Activated CD4-positive, CD25-positive, alpha-beta regulatory T cell treated with anti-CD3 and anti-CD28 coated beads, Interleukin-2, amount 50 U/mL, for 16 hours (primary cell): ENCODE results near the gene PSMB8.
"Not testable (repeated sequence)": the region's sequence is repeated elsewhere in the genome, so short reads cannot be mapped to it uniquely, and the experiment has no call there.

Experiments used
- DNase-seq: peaks from one replicate; pipeline ENCODE4 v3.0.0-alpha.2; 2020; ENCODE audit warnings: low read depth, low spot score

The PSMB8 gene

GRCh38 chr6:32843979-32844838 lies at the start of gene PSMB8:
PSMB8 (minus strand) TSS chr6:32844047; CDS start chr6:32843996, 51 bp downstream.
- DNase-seq: peak; percentile 98

- DNase-seq: no peak
These were observed 47.0 kb upstream of the PSMB8 start for GRCh38 chr6:32890831-32891230.

- no peak for DNase-seq
These were observed 45.7 kb upstream of the PSMB8 start for GRCh38 chr6:32889533-32889932.

GRCh38 chr6:32888576-32888975 lies 44.7 kb upstream of the PSMB8 start:
- DNase-seq: no peak

GRCh38 chr6:32887616-32888015 lies 43.8 kb upstream of the PSMB8 start:
- DNase-seq: no peak

- DNase-seq: no peak
These were observed 43.0 kb upstream of the PSMB8 start for GRCh38 chr6:32886681-32887383.

- DNase-seq: no peak
These were observed 41.9 kb upstream of the PSMB8 start for GRCh38 chr6:32885698-32886286.

GRCh38 chr6:32883789-32884188 lies 39.9 kb upstream of the PSMB8 start:
- no peak for DNase-seq

- DNase-seq: no peak
These were observed 39.0 kb upstream of the PSMB8 start for GRCh38 chr6:32882879-32883250.

GRCh38 chr6:32880962-32881361 lies 37.1 kb upstream of the PSMB8 start:
- not testable (repeated sequence) for DNase-seq

- DNase-seq: no peak
These were observed 35.8 kb upstream of the PSMB8 start for GRCh38 chr6:32879691-32880090.

GRCh38 chr6:32876603-32877002 lies 32.8 kb upstream of the PSMB8 start:
- no peak for DNase-seq

- not testable (repeated sequence) for DNase-seq
These were observed 30.1 kb upstream of the PSMB8 start for GRCh38 chr6:32873947-32874346.

- peak; percentile 81 for DNase-seq
These were observed 24.5 kb upstream of the PSMB8 start for GRCh38 chr6:32868257-32868788.

- no peak for DNase-seq
These were observed 23.9 kb upstream of the PSMB8 start for GRCh38 chr6:32867554-32868256.

GRCh38 chr6:32867022-32867477 lies 23.2 kb upstream of the PSMB8 start:
- no peak for DNase-seq

- DNase-seq: no peak
These were observed 22.0 kb upstream of the PSMB8 start for GRCh38 chr6:32865724-32866443.

- no peak for DNase-seq
These were observed 18.9 kb upstream of the PSMB8 start for GRCh38 chr6:32862725-32863124.

GRCh38 chr6:32860674-32861073 lies 16.8 kb upstream of the PSMB8 start:
- no peak for DNase-seq

- no peak for DNase-seq
These were observed 14.3 kb upstream of the PSMB8 start for GRCh38 chr6:32858194-32858593.
